Measurements from ENCODE around the gene ABI3BP. TPM values are rescaled to one million over a fixed set of nuclear protein-coding genes. Genes with fewer than 3 reads are reported as not detected.

The ABI3BP gene
- total and polyA plus RNA-seq, 2 donors (not counting 1 experiment from before 2014, with no cell fraction given) = 4.8 to 62.9 TPM

DNA sequence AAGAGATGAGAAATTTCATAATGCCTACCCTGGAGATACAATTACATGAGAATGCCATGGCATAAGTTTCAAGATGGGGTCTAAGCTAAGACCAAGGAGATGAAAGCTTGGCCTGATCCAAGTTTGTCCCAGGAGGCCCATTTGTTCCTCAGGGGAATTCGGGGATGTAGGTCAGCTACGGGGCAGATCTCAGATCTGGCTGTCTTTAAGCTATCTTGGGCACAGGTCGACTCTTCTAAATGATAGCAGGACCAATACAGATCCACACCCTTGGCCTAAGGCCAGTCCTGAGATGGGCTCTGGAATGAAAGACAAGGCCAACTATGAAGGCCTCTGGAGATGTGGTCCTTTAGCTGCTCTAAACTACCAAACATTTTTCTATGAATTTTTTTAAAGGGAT lies 16.6 kb downstream of the ABI3BP start:
- Histone ChIP-seq H3K9ac (ENCODE audit: insufficient read depth, low read length) (no peak overlapping the region), H2AFZ (ENCODE audit: low read length) (no peak overlapping the region), H3K4me3 (replicated peaks in 1 of 4; ENCODE audit: control extremely low read depth in 1 of 4, insufficient read depth in 1 of 4, low read depth in 3 of 4, low read length in 4 of 4) (no peak overlapping the region), H3K27ac (ENCODE audit: insufficient read depth, low read length) (no peak overlapping the region), H3K79me2 (ENCODE audit: control insufficient read depth, insufficient read depth, low read length) (no peaks in the 10 kb centered on the region), H3K4me1 (ENCODE audit: control insufficient read depth, extremely low read depth, insufficient read depth, low read length) (no peaks in the 10 kb centered on the region), H3K9me3 (ENCODE audit: control insufficient read depth, insufficient read depth, low read depth, low read length) (no peaks in the 10 kb centered on the region), H3K36me3 (ENCODE audit: control insufficient read depth, insufficient read depth, low read length) (no peaks in the 10 kb centered on the region), H3K4me2 (ENCODE audit: extremely low read depth, insufficient read depth, low read length) (no peak overlapping the region), H3K27me3 (ENCODE audit: control insufficient read depth, insufficient read depth, low read length) (no peaks in the 10 kb centered on the region), H4K20me1 (ENCODE audit: control insufficient read depth, extremely low read depth, insufficient read depth, low read length) (no peaks in the 10 kb centered on the region)
- no peak for DNase-seq (ENCODE audit: low read depth in 2 of 2)
- TF ChIP-seq, protein P1, sequence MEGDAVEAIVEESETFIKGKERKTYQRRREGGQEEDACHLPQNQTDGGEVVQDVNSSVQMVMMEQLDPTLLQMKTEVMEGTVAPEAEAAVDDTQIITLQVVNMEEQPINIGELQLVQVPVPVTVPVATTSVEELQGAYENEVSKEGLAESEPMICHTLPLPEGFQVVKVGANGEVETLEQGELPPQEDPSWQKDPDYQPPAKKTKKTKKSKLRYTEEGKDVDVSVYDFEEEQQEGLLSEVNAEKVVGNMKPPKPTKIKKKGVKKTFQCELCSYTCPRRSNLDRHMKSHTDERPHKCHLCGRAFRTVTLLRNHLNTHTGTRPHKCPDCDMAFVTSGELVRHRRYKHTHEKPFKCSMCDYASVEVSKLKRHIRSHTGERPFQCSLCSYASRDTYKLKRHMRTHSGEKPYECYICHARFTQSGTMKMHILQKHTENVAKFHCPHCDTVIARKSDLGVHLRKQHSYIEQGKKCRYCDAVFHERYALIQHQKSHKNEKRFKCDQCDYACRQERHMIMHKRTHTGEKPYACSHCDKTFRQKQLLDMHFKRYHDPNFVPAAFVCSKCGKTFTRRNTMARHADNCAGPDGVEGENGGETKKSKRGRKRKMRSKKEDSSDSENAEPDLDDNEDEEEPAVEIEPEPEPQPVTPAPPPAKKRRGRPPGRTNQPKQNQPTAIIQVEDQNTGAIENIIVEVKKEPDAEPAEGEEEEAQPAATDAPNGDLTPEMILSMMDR (conservative IDR thresholded peaks at IDR 0.05 in 1 of 2, IDR thresholded peaks at IDR 0.05 in 1 of 2; ENCODE audit: low read depth in 1 of 2, low read length in 2 of 2) = no peak
- no peak for TF ChIP-seq EZH2 (IDR thresholded peaks at IDR 0.05; ENCODE audit: low read length, missing control alignments)

DNA sequence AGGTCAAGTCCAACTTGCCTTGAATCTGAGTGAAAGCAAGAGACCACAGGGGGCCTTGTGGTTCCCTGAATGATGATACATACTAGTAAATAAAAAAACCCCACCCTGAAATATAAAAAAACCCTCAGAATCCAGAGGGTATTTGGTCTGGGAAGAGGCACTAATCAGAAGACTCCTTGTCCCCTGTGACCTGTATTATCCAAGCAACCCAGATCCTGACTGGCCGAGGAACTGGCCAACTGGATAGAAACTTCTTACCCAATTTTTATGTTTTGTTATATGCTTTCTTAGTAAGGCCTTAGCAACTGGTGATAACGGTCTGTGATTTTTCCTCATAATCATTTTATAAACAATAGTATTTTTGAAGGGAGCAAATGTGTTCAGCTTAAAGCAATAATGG lies 17.5 kb downstream of the ABI3BP start:
- H3K4me1 ChIP-seq (ENCODE audit: control insufficient read depth, extremely low read depth, insufficient read depth, low read length) = no peaks in the 10 kb centered on the region
- H3K27me3 ChIP-seq (ENCODE audit: control insufficient read depth, insufficient read depth, low read length) = no peaks in the 10 kb centered on the region
- no peak for DNase-seq (ENCODE audit: low read depth in 2 of 2)
- no peak overlapping the region for H3K9ac ChIP-seq (ENCODE audit: insufficient read depth, low read length)
- no peaks in the 10 kb centered on the region for H3K36me3 ChIP-seq (ENCODE audit: control insufficient read depth, insufficient read depth, low read length)
- H3K4me2 ChIP-seq (ENCODE audit: extremely low read depth, insufficient read depth, low read length) = no peak overlapping the region
- TF ChIP-seq EZH2 (IDR thresholded peaks at IDR 0.05; ENCODE audit: low read length, missing control alignments) = no peak
- no peaks in the 10 kb centered on the region for H4K20me1 ChIP-seq (ENCODE audit: control insufficient read depth, extremely low read depth, insufficient read depth, low read length)
- no peaks in the 10 kb centered on the region for H3K9me3 ChIP-seq (ENCODE audit: control insufficient read depth, insufficient read depth, low read depth, low read length)
- H2AFZ ChIP-seq (ENCODE audit: low read length) = no peak overlapping the region
- H3K4me3 ChIP-seq (replicated peaks in 1 of 4; ENCODE audit: control extremely low read depth in 1 of 4, insufficient read depth in 1 of 4, low read depth in 3 of 4, low read length in 4 of 4) = no peak overlapping the region
- no peak overlapping the region for H3K27ac ChIP-seq (ENCODE audit: insufficient read depth, low read length)
- no peaks in the 10 kb centered on the region for H3K79me2 ChIP-seq (ENCODE audit: control insufficient read depth, insufficient read depth, low read length)

GRCh38 chr3:100973594-100973993 lies 19.6 kb downstream of the ABI3BP start:
- DNase-seq (ENCODE audit: low read depth in 2 of 2) = no peak
- Histone ChIP-seq H3K27ac (ENCODE audit: insufficient read depth, low read length) (no peak overlapping the region), H2AFZ (ENCODE audit: low read length) (no peak overlapping the region), H3K4me2 (ENCODE audit: extremely low read depth, insufficient read depth, low read length) (no peak overlapping the region), H3K79me2 (ENCODE audit: control insufficient read depth, insufficient read depth, low read length) (no peaks in the 10 kb centered on the region), H3K27me3 (ENCODE audit: control insufficient read depth, insufficient read depth, low read length) (no peaks in the 10 kb centered on the region), H4K20me1 (ENCODE audit: control insufficient read depth, extremely low read depth, insufficient read depth, low read length) (no peaks in the 10 kb centered on the region), H3K9ac (ENCODE audit: insufficient read depth, low read length) (no peak overlapping the region), H3K4me1 (ENCODE audit: control insufficient read depth, extremely low read depth, insufficient read depth, low read length) (no peaks in the 10 kb centered on the region), H3K9me3 (ENCODE audit: control insufficient read depth, insufficient read depth, low read depth, low read length) (no peaks in the 10 kb centered on the region), H3K4me3 (replicated peaks in 1 of 4; ENCODE audit: control extremely low read depth in 1 of 4, insufficient read depth in 1 of 4, low read depth in 3 of 4, low read length in 4 of 4) (no peak overlapping the region), H3K36me3 (ENCODE audit: control insufficient read depth, insufficient read depth, low read length) (no peaks in the 10 kb centered on the region)
- TF ChIP-seq, protein P1 (conservative IDR thresholded peaks at IDR 0.05 in 1 of 2, IDR thresholded peaks at IDR 0.05 in 1 of 2; ENCODE audit: low read depth in 1 of 2, low read length in 2 of 2) = no peak
- TF ChIP-seq EZH2 (IDR thresholded peaks at IDR 0.05; ENCODE audit: low read length, missing control alignments) = no peak

Measured in fibroblast of lung (primary cell).